HG03571 (cell line): ENCODE results near the gene CT45A3.
"Not testable (repeated sequence)": the region's sequence is repeated elsewhere in the genome, so short reads cannot be mapped to it uniquely, and the experiment has no call there.

ENCODE experiments used
- ATAC-seq: cut with Tn5 transposase; IDR thresholded peaks from one replicate; pipeline ENCODE4 v1.9.1; 2021; ENCODE audit not compliant: unreplicated experiment

CT45A3 gene, protein sequence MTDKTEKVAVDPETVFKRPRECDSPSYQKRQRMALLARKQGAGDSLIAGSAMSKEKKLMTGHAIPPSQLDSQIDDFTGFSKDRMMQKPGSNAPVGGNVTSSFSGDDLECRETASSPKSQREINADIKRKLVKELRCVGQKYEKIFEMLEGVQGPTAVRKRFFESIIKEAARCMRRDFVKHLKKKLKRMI

DNA sequence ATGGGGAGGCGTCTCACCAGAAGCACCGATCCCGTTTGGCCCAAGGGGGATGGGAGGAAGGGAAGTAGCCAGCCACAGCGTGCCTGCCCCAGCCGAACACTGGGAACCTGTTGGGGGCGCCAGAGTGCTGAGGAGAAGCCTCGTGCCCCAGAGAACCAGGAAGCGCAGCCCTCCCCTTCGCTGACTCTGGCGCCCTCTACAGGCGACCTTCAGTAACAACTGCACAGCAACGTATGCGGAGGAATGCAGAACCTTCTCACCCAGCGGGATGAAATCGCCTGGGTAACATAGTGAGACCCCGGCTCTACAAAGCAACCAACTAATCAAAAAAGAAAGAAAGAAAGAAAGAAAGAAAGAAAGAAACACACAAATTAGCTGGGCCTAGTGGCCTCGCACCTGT is at the start of gene CT45A3:
CT45A3 (minus strand) TSS at position 101 of the 400 bp plus-strand sequence. CDS start 3,747 bp downstream, outside the sequence.
- ATAC-seq, result not testable (repeated sequence)

DNA sequence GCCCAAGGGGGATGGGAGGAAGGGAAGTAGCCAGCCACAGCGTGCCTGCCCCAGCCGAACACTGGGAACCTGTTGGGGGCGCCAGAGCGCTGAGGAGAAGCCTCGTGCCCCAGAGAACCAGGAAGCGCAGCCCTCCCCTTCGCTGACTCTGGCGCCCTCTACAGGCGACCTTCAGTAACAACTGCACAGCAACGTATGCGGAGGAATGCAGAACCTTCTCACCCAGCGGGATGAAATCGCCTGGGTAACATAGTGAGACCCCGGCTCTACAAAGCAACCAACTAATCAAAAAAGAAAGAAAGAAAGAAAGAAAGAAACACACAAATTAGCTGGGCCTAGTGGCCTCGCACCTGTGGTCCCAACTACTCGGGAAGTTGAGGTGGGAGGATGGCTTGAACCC is 34.7 kb upstream of the CT45A3 start, which contains the start of gene CT45A6:
CT45A6 (minus strand) TSS at position 101 of the 400 bp plus-strand sequence. CDS start 3,794 bp downstream, outside the sequence.
- ATAC-seq, result not testable (repeated sequence)

DNA sequence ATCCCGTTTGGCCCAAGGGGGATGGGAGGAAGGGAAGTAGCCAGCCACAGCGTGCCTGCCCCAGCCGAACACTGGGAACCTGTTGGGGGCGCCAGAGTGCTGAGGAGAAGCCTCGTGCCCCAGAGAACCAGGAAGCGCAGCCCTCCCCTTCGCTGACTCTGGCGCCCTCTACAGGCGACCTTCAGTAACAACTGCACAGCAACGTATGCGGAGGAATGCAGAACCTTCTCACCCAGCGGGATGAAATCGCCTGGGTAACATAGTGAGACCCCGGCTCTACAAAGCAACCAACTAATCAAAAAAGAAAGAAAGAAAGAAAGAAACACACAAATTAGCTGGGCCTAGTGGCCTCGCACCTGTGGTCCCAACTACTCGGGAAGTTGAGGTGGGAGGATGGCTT is 17.4 kb upstream of the CT45A3 start, which contains the start of gene CT45A5:
CT45A5 (minus strand) TSS at position 101 of the 400 bp plus-strand sequence. CDS start 3,774 bp downstream, outside the sequence.
- not testable (repeated sequence) for ATAC-seq

DNA sequence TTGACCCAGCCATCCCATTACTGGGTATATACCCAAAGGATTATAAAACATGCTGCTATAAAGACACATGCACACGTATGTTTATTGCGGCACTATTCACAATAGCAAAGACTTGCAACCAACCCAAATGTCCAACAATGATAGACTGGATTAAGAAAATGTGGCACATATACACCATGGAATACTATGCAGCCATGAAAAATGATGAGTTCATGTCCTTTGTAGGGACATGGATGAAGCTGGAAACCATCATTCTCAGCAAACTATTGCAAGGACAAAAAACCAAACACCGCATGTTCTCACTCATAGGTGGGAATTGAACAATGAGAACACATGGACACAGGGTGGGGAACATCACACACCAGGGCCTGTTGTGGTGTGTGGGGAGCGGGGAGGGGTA is 23.3 kb downstream of the CT45A3 start:
- not testable (repeated sequence) for ATAC-seq

DNA sequence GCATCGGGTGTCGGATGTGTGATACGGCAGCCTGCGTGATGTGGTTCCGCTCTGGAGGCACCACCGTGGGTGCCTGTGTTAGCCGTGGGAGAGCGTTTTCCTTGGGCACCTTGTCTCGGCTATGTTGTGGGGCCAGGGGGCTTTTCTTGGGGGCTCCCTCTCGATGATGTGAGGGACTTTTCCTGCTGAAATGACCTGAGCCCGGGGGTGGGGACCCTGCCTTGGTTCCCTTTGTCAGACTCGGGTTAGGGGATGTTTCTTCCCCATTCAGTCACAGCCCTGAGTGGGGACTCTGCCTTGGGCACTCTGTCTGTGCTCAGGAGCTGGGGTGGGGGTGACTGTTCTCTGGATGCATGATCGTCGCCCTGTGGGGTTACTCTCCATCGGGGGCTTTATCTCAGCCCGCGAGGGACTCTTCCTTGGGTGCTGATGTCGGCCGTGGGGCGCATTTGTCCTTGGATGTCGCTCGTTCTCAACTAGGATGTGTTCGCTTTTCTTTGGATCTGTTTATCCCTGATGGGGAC is 26.7 kb downstream of the CT45A3 start:
- no peak for ATAC-seq

DNA sequence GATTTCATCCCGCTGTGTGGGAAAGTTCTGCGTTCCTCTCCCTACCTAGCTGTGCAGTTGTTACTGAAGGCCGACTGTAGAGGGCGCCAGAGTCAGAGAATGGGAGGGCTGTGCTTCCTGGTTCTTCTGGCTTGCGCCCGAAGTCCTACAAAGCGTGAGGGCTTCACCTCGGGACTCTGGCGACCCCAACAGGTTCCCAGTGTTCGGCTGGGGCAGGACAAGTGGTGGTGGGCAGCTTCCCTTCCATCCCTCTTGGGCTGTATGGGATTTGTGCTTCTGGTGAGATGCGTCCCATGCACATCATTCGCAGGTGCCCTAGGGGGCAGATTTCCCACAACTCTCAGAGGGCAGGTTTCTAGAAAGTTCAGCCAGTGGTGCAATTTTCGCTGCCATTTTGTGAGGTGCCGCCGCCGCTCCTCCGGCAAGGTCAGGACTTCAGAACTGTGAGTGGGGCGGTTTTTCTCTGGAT is 27.3 kb downstream of the CT45A3 start:
- no peak for ATAC-seq

DNA sequence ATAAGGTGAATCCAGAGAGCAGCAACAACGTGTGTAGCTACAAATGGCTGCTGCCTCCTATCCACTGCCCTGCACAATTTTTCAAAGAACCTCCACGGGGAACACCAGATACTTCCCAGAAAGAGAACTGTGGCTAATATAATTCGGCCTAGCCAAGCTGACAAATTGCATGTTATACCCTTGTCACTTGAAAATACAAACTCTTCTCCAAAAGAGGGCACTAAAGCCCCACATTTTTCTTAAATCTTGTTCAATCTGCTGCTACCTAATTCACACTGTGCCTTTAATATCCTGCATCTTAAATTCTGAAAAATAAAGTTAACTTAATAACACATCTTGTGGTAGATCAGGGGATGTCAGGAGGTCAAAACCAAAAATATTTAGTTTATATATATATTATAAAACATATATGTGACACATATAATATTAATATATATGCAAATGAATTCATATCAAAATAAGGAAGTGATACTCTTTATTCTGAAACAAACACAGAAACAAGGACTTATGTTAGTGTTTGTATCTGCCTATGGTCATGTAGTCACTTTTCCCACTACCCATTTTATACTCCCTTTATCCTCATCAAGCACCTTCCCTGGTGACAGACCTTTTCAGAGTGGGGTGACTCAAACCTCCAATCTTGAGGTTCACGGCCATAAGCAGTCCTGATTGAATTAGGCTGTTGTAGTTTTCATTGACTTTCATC is 30.5 kb downstream of the CT45A3 start:
- no peak for ATAC-seq

DNA sequence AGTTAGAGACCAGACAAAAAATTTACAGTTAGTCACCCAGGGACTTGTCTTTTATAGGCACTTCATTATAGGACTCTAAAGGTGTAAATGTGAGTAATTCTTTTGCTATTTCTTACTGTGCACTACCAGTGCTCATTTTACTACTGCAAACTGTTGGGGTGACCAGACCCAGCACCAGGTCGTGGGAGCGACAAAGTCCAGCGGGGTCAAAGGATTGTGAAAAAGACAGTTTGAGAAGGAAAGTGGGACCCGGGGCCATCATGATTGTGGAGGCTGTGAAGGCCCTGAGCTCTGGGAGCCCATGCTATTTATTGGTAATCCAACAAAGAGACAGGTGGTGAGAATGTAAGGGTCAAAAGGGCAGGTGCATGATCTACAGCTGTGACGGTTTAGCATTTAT is 33.3 kb downstream of the CT45A3 start:
- not testable (repeated sequence) for ATAC-seq

DNA sequence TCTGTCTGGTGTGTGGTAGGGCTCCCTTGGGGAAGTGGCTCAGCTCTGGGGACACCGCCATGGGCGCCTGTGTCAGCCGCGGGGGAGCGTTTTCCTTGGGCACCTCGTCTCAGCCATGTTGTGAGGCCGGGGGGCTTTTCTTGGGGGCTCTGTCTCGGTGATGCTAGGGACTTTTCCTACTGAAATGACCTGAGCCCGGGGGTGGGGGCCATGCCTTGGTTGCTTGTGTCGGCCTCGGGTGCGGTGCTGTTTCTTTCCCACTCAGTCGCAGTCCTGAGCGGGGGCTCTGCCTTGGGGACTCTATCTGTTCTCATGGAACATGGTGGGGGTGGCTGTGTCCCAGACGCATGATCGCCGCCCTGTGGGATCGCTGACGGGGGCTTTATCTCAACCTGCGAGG is 54.2 kb downstream of the CT45A3 start:
- ATAC-seq, result no peak

DNA sequence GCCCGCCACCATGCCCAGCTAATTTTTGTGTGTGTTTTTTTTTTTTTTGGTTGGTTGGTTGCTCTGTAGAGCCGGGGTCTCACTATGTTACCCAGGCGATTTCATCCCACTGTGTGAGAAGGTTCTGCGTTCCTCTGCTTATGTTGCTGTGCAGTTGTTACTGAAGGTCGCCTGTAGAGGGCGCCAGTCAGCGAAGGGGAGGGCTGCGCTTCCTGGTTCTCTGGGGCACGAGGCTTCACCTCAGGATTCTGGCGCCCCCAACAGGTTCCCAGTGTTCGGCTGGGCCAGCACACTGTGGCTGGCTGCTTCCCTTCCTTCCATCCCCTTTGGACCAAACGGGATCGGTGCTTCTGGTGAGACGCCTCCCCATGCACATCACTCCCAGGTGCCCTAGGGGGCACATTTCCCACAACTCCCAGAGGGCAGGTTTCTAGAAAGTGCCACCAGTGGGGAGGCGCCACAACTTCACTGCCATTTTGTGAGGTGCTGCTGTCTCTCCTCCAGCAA is 54.8 kb downstream of the CT45A3 start, which contains the start of gene CT45A1:
CT45A1 (plus strand) TSS at position 457 of the 507 bp plus-strand sequence. CDS start 5,302 bp downstream, outside the sequence.
- ATAC-seq, result not testable (repeated sequence)
